GM10266 (cell line): Measurements from ENCODE around the gene GLOD4.

Source experiments
- DNase-seq: peaks from one replicate; pipeline ENCODE4 v3.0.0; 2012; ENCODE audit errors: extremely low spot score
- TF ChIP-seq, protein P1 (sequence below): IDR thresholded peaks from 2 replicates; pipeline ENCODE4 v1.5.1; 2012; ENCODE audit warnings: mild to moderate bottlenecking, low read depth; ENCODE audit not compliant: control insufficient read depth, insufficient read depth; ENCODE audit errors: missing control alignments

Gene GLOD4

GRCh38 chr17:725084-725483 is 57.0 kb downstream of the GLOD4 start:
- no peak for DNase-seq
- TF ChIP-seq, protein P1, sequence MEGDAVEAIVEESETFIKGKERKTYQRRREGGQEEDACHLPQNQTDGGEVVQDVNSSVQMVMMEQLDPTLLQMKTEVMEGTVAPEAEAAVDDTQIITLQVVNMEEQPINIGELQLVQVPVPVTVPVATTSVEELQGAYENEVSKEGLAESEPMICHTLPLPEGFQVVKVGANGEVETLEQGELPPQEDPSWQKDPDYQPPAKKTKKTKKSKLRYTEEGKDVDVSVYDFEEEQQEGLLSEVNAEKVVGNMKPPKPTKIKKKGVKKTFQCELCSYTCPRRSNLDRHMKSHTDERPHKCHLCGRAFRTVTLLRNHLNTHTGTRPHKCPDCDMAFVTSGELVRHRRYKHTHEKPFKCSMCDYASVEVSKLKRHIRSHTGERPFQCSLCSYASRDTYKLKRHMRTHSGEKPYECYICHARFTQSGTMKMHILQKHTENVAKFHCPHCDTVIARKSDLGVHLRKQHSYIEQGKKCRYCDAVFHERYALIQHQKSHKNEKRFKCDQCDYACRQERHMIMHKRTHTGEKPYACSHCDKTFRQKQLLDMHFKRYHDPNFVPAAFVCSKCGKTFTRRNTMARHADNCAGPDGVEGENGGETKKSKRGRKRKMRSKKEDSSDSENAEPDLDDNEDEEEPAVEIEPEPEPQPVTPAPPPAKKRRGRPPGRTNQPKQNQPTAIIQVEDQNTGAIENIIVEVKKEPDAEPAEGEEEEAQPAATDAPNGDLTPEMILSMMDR: no peak

DNA sequence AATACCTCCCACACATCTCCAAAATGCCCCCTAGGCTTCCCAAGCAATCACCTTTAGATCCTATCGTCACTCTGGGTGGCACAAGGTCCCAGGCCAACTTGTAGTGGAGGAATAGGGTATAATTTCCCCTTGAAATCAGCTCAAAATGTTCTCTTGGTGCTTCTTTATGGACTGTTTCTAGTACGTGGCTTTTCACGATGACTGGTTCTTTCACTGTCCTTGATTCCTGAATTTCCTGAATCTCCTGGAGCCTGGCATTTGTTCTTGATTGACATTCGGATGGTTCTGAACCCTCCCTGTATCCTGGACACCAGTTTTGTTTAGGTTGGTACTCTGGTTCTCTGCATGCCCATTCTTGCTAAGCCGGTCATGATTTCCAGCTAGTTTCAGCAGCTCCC is 60.5 kb downstream of the GLOD4 start:
- TF ChIP-seq, protein P1: no peak
- DNase-seq: no peak

GRCh38 chr17:720706-721539 is 61.2 kb downstream of the GLOD4 start:
- TF ChIP-seq, protein P1: no peak
- no peak for DNase-seq

GRCh38 chr17:718075-718474 is 64.0 kb downstream of the GLOD4 start:
- no peak for DNase-seq

More at GRCh38 chr17:718075-718474, 64.0 kb downstream of the GLOD4 start:
- TF ChIP-seq, protein P1: no peak
